Choroid plexus epithelial cell (primary cell): ENCODE measurements around the gene TEKT5.

Experiments
- DNase-seq: peaks from one replicate; pipeline ENCODE4 v3.0.0-alpha.2; 2010; ENCODE audit warnings: low read depth
- H3K4me3 ChIP-seq: 2 replicates; pipeline ENCODE4 v1.5.1; 2011; ENCODE audit warnings: low read depth, mild to moderate bottlenecking, control low read depth, low read length, moderate library complexity
- TF ChIP-seq, protein P1 (sequence below): conservative IDR thresholded peaks from 2 replicates; pipeline ENCODE4 v1.5.1; 2011; ENCODE audit warnings: low read depth, mild to moderate bottlenecking, control low read depth, inconsistent platforms, low read length, moderate library complexity

Gene TEKT5

DNA sequence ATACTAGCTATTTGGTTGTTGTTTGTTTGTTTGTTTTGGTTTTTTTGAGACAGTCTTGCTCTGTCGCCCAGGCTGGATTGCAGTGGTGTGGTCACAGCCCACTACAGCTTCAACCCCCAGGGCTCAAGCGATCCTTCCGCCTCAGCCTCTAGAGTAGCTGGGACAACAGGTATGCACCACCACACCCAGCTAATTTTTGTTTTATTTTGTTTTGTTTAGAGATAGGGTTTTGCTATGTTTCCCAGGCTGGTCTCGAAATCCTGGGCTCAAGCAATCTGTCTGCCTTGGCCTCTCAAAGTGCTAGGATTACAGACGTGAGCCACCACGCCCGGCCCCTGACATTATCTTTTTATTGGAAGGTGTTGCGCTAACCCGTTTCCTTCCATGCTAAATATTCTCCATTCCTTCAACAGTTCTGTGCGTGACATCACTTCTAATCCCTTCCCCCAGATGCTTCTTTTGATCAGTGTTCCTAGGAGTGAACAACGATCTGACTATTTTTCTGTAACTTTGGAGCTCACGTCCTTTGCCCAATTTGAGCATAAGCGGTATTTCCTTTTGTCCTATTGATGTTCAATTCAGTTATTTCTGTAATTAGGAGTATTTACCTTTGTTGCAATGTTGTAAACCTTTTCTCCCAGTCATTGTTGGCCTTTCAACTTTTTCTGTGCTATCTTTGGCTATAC lies 84.1 kb downstream of the TEKT5 start:
- TF ChIP-seq, protein P1, sequence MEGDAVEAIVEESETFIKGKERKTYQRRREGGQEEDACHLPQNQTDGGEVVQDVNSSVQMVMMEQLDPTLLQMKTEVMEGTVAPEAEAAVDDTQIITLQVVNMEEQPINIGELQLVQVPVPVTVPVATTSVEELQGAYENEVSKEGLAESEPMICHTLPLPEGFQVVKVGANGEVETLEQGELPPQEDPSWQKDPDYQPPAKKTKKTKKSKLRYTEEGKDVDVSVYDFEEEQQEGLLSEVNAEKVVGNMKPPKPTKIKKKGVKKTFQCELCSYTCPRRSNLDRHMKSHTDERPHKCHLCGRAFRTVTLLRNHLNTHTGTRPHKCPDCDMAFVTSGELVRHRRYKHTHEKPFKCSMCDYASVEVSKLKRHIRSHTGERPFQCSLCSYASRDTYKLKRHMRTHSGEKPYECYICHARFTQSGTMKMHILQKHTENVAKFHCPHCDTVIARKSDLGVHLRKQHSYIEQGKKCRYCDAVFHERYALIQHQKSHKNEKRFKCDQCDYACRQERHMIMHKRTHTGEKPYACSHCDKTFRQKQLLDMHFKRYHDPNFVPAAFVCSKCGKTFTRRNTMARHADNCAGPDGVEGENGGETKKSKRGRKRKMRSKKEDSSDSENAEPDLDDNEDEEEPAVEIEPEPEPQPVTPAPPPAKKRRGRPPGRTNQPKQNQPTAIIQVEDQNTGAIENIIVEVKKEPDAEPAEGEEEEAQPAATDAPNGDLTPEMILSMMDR: no peak
- H3K4me3 ChIP-seq: no peak overlapping the region
- no peak for DNase-seq

DNA sequence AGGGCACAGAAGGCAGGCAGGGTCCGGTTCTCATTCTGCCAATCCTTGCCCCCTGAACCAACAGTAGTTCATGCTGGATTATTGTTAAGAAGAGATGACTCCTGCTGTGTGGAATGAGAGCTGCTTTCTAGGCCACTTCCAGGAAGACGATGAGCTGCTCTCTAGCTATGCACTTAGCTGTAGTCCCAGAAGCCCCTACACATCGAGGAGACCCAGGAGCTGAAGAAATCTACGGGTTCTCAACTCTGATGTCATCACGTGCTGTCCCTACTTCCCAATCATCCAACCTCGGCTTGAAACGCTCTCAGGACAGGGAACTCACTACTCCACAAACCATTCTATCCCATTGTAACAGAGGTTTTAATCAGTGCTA lies 85.3 kb downstream of the TEKT5 start:
- H3K4me3 ChIP-seq: no peak overlapping the region
- peak; percentile 68 for DNase-seq
- TF ChIP-seq, protein P1: no peak

DNA sequence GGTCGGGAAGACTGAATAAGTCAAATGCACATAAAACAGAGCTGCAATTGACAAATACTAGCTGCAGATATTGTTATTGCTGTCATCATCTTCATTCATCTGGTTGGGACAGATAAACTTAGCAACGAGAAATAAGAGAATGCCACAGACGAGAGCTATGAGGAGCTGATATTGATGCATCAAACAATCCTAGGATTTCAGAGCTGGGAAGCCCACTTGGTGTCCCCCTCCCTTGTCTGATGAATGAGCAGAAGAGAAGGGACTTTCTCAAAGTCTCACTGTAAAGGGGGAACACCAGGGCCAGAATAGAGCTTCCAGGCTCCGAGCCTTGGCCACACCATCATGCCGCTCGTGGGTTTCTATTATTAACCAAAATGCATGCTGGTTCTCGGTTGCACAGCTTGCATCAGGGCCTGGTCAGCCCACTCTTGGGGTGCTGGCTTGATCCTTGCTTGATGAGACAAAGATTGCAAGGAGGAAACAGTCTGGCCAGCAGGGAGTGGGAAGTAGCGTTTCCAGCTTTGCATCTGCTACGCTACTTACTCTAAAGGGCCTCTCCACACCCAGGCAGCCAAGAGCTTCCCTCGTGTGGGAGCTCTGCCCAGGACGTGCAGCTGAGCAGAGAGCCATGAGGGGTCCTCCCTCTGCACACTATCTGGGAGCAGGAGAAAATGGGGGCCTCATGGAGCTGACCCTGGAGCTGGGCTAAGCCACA lies 85.9 kb downstream of the TEKT5 start:
- no peak overlapping the region for H3K4me3 ChIP-seq
- DNase-seq: no peak
- TF ChIP-seq, protein P1: no peak

DNA sequence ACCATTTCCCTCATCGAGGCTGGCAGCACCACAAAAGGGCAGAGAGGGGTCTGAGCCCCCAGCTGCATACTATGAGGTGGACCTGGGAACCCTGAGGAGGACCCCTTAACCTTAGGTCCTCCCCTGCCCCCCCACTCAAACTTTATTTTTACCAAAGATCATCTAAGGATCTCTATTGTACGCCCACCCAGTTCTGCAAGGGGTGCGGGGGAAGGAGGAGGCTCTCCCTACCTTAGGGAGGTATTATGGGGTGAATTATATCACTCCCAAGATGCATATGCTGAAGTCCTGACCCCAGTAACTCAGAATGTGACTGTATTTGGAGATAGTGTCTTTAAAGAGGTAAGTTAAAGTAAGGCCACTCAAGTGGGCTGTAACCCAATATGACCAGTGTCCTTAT lies 87.6 kb downstream of the TEKT5 start:
- TF ChIP-seq, protein P1: no peak
- H3K4me3 ChIP-seq: no peak overlapping the region
- DNase-seq: no peak

GRCh38 chr16:10606607-10607006 lies 88.1 kb downstream of the TEKT5 start:
- no peak overlapping the region for H3K4me3 ChIP-seq
- TF ChIP-seq, protein P1: no peak
- DNase-seq: no peak

DNA sequence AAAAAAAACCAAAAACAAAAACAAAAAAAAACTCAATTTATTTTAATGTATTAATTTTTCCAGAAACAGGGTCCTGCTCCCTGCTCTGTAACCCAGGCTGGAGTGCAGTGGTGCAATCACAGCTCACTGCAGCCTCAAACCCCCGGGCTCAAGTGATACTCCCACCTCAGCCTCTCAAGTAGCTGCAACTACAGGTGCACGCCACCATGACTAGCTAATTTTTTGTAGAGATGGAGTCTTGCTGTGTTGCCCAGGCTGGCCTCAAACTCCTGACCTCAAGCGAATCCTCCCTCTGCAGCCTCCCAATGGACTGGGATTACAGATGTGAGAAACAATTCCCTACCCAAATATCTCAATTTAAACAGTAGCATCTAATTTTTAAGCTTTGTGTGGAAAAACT lies 89.1 kb downstream of the TEKT5 start:
- DNase-seq: no peak
- TF ChIP-seq, protein P1: no peak
- no peak overlapping the region for H3K4me3 ChIP-seq
